ENCODE measurements around the gene GLYR1. TPM values are rescaled to one million over a fixed set of nuclear protein-coding genes. Genes with fewer than 3 reads are reported as not detected.

GLYR1 gene
- total RNA-seq, result 10 to 100 TPM; 38.8 to 64.7 (median 41.5) TPM

DNA sequence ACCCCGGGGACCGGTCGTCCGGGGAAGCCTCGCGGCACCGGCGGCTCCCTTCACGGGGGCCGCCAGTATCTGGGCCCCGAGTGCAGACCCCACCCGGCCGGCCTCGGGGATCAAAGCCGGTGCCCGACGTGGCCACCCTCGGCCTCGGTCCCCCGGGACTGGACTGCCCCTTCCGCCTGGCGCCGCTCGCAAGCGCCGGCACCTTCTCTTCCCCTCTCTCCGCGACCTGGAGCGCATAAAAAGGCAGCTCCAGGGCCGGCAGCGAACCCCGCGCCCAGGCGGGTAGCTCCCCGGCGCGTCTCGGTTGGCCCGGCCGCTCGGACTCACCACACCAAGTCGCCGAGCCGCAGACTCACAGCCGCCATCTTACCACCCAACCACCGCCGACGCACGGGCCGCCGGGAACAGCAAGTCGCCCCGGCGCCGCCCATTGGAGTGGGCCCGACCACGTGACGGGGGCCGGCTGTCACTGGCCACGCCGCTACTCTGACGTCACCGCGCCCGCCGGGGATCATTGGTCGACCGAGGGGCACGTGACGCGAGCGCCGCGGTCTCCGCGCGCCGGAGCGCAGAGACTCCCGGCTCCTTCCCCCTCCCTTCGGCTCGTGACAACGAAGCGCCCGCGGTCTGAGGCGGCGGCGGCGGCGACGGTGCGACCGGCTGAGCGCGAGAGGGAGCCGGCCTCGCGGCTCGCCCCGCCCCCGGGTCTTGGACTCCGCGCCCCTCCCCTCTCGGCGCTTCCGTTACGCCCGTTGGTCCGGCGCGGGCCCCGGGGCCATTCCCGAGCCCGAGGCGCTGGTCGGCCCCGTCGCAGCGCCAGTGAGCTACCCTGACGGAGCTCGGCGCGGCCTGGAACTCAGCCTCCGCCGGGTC lies at the start of gene GLYR1, which contains the start of gene UBN1:
Gene GLYR1, minus strand, starts transcription at position 388 of the 873 bp plus-strand sequence. Its CDS starts 23 bp downstream, at position 365.
Gene UBN1, plus strand, starts transcription at position 581 of the 873 bp plus-strand sequence. CDS start 5,437 bp downstream, outside the sequence.
- no peak for TF ChIP-seq CTCF (IDR thresholded peaks at IDR 0.05; ENCODE audit: low read depth)

GRCh38 chr16:4895366-4895765 lies 48.3 kb upstream of the GLYR1 start:
- TF ChIP-seq CTCF (IDR thresholded peaks at IDR 0.05; ENCODE audit: low read depth), result no peak

DNA sequence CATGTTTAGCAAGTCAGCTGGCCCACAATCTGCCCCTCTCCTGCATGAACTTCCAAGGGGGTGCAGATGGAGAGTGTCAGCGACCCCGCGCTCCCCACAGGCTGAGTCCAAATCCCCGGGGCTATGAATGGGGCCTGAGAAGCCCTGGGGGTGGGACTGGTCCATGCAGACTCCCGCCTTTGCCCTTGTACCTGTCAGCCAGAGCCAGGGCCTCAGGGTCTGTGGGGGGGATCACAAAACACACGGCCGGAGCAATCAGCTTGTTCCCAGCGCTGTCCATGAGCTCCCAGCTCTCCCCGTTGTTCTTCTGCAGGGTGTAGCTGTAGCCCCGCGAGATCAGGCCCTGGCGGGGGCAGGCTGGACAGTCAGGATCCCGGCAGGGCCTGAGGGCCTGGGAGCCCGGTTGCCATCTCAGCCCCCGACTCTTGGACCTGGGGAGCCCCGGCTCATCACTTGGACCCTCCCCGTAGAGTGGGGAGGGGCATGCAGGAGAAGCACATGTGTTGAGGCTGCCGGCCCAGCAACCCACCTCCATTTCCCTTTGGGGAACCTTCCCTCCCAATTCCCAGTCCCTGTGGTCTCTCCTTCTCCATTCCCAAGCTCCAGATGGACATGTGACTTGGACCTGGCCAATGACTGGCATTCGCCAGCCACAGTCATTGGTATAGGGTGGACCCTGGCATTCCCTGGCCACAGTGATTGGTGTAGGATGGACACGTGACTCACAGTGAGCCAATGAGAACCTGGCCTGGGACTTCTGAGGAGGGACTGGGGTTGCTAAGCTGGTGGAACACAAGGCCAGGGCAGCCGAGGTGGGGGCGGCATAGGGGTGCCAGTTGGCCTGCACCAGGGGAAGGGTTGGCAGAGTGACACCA lies 47.4 kb upstream of the GLYR1 start:
- TF ChIP-seq CTCF (IDR thresholded peaks at IDR 0.05; ENCODE audit: low read depth), result no peak

DNA sequence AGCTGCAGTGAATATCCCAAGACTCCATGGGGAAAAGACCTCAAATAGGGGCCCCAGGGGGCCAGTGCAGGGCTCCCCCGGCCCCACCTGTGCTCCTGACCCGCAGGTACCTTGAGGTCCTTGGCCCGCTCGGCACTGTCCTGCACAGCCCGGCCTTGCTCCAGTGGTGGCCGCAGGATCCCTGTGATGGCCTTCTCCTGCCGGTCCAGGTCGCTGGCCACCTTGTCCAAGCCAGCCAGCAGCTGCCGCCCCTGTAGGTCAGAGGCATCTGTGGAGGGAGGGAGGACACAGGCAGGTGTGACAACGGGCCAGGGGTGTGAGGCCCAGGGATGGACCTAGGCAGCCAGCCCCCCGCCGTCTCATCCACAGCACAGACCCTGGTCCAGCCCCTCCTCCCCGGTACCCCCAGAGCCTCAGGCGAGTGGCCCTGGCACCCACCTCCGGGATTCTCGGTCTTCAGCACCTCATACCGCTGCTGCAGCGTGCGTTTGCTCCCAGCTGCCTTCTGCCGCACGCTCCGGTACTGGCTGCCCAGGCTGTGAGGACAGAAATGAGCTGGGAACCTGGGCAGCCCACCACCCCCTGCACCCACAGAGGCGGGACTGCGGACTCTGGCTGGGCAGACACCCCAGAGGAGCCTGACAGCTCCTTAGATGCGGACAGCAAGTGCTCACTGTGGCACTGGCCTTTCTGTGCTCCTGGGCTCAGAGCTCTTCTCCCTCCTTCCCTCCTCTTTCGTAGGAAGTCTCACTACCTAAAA lies 46.2 kb upstream of the GLYR1 start:
- TF ChIP-seq CTCF (IDR thresholded peaks at IDR 0.05; ENCODE audit: low read depth), result no peak

DNA sequence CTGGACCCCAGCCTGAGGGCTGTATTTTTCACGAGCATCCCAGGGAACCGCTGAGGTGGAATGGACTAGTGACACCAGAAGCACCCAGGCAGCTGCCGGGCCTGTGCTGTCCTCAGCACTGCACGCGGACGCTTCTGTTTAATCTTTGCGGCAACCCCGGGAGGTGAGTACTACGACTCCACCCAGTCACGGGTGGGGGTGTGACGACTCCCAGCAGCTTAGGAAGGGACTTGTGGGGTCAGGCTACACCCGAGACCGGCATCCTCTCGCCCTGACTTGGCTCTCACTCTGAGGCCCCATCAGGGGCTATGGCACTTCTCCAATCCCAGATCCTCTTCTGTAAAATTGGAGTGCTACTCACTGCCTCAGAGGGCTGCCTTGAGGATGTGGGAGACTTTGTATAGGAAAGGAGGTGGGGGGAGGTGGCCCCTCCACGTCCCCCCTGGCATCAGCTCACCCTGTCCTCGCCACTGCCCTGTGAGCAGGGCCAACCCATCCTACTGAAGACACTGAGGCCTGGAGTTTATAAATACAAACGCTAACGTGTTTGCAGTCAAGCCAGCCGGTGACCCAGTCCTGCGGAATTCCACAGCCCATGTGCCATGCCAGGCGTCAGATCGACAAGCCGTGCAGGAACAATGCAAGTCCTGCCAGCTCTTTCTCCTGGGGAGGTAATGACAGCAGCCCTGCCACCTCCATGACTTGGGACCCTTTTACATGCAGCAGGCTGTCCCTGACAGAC lies 45.4 kb upstream of the GLYR1 start:
- no peak for TF ChIP-seq CTCF (IDR thresholded peaks at IDR 0.05; ENCODE audit: low read depth)

DNA sequence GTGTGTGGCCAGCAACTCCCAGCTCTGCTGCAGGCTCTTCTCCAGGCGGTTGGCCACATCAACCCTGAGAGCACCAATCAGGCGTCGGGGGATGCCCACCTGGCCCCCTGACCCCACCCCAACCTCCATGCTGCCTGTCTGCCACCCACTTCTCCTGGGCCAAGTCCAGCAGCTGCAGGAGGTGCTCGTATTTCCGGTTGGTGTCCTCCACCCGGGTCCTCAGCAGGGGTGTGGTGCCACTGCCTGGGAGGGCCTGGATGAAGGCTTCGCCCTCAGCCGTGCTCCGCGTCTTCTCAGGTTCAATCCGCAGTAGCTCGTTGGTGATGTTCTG lies 44.8 kb upstream of the GLYR1 start:
- no peak for TF ChIP-seq CTCF (IDR thresholded peaks at IDR 0.05; ENCODE audit: low read depth)

Data from subcutaneous adipose tissue (tissue), 4 donors.